ENCODE data around the gene IQSEC1. TPM values are rescaled to one million over a fixed set of nuclear protein-coding genes. Genes with fewer than 3 reads are reported as not detected.

IQSEC1 gene
- total and polyA plus RNA-seq, 2 of the 8 experiments (the other 6 are each of a cell fraction or from before 2014, with no cell fraction given) = 6.8 to 28.8 TPM

DNA sequence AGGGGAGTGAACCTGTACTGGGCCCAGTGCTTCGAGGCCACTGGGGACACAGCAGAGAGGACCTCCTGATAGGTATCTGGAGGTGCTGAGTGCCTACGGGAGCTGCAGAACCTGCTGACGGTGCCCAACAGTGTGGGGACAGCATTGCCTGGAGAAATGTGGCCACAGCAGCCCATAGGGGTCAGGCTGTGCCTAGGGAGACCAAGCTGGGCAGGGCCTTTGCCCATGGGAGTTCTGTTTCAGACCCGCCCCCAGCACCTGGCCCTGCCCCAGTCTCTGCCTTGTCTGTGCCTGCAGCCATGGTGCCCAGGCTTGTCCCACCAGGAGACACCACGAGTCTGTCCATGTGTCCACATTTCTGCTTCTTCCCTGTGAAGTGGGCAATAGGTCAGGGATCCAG lies 216.6 kb downstream of the IQSEC1 start:
- CTCF ChIA-PET (ENCODE audit: partially characterized antibody) = interaction anchor here (0.9 to 1.7 kb wide), 6 partner anchors 8 to 51 kb away, joined by 3 to 9 read pairs (median 4); partner anchors contain the start of gene RPL32
- Histone ChIP-seq H3K23ac (ENCODE audit: insufficient read length) (no peak overlapping the region), H3K79me1 (ENCODE audit: low read depth, low read length) (no peaks in the 10 kb centered on the region), H3K36me3 (ENCODE audit: control insufficient read depth in 2 of 4, insufficient read depth in 4 of 4, low read length in 3 of 4) (no peaks in the 10 kb centered on the region), H3K27me3 (replicated peaks in 1 of 4; ENCODE audit: control insufficient read depth in 3 of 4, extremely low read depth in 1 of 4, insufficient read depth in 3 of 4, low read length in 3 of 4) (peaks cover 0 to 4% (median 0%) of the 10 kb centered on the region in 4 experiments; a peak in 2 of 7 replicates), H2BK120ac (replicated peaks; ENCODE audit: low read depth, low read length) (no peak overlapping the region), H3K9me3 (ENCODE audit: insufficient read depth in 2 of 2, low read depth in 1 of 2, low read length in 1 of 2) (no peaks in the 10 kb centered on the region), H3K4me3 (ENCODE audit: extremely low read depth in 1 of 4, insufficient read depth in 2 of 4, low read depth in 3 of 4, low read length in 4 of 4) (no peak overlapping the region), H3K14ac (ENCODE audit: insufficient read length) (no peak overlapping the region), H3K4ac (replicated peaks; ENCODE audit: insufficient read length, low read depth, low read length) (no peak overlapping the region), H3K18ac (ENCODE audit: extremely low read depth, low read length) (peak overlapping the region; percentile 48), H2AK5ac (ENCODE audit: low read depth, low read length) (no peak overlapping the region), H4K8ac (ENCODE audit: extremely low read depth, insufficient read depth, low read length) (peak overlapping the region; percentile 39; the same call in 1 of the 2 replicates), H2BK5ac (ENCODE audit: low read depth, low read length) (no peak overlapping the region; the same call in 1 of the 2 replicates), H2BK12ac (ENCODE audit: low read depth, low read length) (peak overlapping the region; percentile 92; the same call in 1 of the 2 replicates), H4K5ac (ENCODE audit: insufficient read length, low read depth, low read length) (no peak overlapping the region), H3K79me2 (ENCODE audit: control insufficient read depth in 1 of 2, insufficient read depth in 2 of 2, low read length in 2 of 2) (no peaks in the 10 kb centered on the region), H3K23me2 (ENCODE audit: low read depth, low read length) (no peaks in the 10 kb centered on the region), H3K9ac (replicated peaks in 1 of 4; ENCODE audit: extremely low read depth in 1 of 4, low read depth in 3 of 4, low read length in 3 of 4) (no peak overlapping the region; a peak in 1 of 7 replicates), H3K56ac (replicated peaks; ENCODE audit: insufficient read length, low read depth, low read length) (no peak overlapping the region), H3K4me1 (replicated peaks in 1 of 4; ENCODE audit: control insufficient read depth in 3 of 4, insufficient read depth in 4 of 4, low read length in 3 of 4) (peaks cover 0 to 3% (median 0%) of the 10 kb centered on the region in 4 experiments; a peak in 2 of 7 replicates), H4K91ac (replicated peaks; ENCODE audit: insufficient read length, low read length) (peak overlapping the region; percentile 52), H2AFZ (ENCODE audit: low read length) (peak overlapping the region; percentile 68; the same call in 1 of the 2 replicates), H2BK15ac (ENCODE audit: low read length) (peak overlapping the region; percentile 88; the same call in 1 of the 2 replicates), H3K27ac (ENCODE audit: low read depth, low read length) (no peak overlapping the region), H2BK20ac (ENCODE audit: low read length) (peak overlapping the region; percentile 93; the same call in 1 of the 2 replicates), H3K4me2 (ENCODE audit: insufficient read depth in 1 of 2, low read depth in 2 of 2, low read length in 2 of 2) (no peak overlapping the region), H4K20me1 (replicated peaks in 1 of 2; ENCODE audit: control insufficient read depth in 1 of 2, insufficient read depth in 2 of 2, low read length in 2 of 2) (no peaks in the 10 kb centered on the region)
- FAIRE-seq = no peak
- 75% methylated on average over 5 of the region's 5 CpGs; no CpG with 5 or more reads in 1 of the 2 experiments for WGBS, 2 experiments (ENCODE audit: extremely low coverage in 1 of 2, insufficient coverage in 1 of 2, insufficient read length in 1 of 2, insufficient replicate concordance in 2 of 2, low coverage in 1 of 2, low lambda C conversion rate in 2 of 2, missing lambda C conversion rate in 1 of 2)
- no peak for DNase-seq (ENCODE audit: low read depth in 1 of 2, low spot score in 2 of 2)
- POLR2A ChIA-PET (ENCODE audit: partially characterized antibody) = interaction anchor here (1.1 to 22.9 kb wide), 3 partner anchors 9 to 19 kb away, joined by 3 to 314 read pairs (median 5); partner anchors contain the start of gene RPL32
- TF ChIP-seq KDM1A (IDR thresholded peaks at IDR 0.05; ENCODE audit: borderline replicate concordance, low read length) (no peak), KDM5A (IDR thresholded peaks at IDR 0.05; ENCODE audit: low read length) (no peak), RAD21 (IDR thresholded peaks at IDR 0.05 in 1 of 2, conservative IDR thresholded peaks at IDR 0.05 in 1 of 2; ENCODE audit: low read depth in 2 of 2, low read length in 2 of 2) (peak; percentile 16 to 28; a peak in 2 of 4 replicates), BRCA1 (IDR thresholded peaks at IDR 0.05; ENCODE audit: low read depth, low read length) (no peak), PHF8 (conservative IDR thresholded peaks at IDR 0.05; ENCODE audit: low read depth, low read length) (no peak), FOSL1 (IDR thresholded peaks at IDR 0.05; ENCODE audit: insufficient read depth, low read depth, low read length) (no peak)
- TF ChIP-seq, protein P1, sequence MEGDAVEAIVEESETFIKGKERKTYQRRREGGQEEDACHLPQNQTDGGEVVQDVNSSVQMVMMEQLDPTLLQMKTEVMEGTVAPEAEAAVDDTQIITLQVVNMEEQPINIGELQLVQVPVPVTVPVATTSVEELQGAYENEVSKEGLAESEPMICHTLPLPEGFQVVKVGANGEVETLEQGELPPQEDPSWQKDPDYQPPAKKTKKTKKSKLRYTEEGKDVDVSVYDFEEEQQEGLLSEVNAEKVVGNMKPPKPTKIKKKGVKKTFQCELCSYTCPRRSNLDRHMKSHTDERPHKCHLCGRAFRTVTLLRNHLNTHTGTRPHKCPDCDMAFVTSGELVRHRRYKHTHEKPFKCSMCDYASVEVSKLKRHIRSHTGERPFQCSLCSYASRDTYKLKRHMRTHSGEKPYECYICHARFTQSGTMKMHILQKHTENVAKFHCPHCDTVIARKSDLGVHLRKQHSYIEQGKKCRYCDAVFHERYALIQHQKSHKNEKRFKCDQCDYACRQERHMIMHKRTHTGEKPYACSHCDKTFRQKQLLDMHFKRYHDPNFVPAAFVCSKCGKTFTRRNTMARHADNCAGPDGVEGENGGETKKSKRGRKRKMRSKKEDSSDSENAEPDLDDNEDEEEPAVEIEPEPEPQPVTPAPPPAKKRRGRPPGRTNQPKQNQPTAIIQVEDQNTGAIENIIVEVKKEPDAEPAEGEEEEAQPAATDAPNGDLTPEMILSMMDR (IDR thresholded peaks at IDR 0.05; ENCODE audit: control extremely low read depth in 1 of 3, insufficient read depth in 1 of 3, low read depth in 1 of 3, low read length in 3 of 3) = peak in 2 of 3 experiments; percentile 33 to 41; a peak in 3 of 4 replicates
